NCI-H2227 treated with DMSO at 0.1 percent for 48 hours (cell line): ENCODE measurements around the gene SLC7A7.
"Not testable (repeated sequence)": the region's sequence is repeated elsewhere in the genome, so short reads cannot be mapped to it uniquely, and the experiment has no call there.

ENCODE experiments used
- DNase-seq: peaks from one replicate; lab custom pipeline; 2025; lab: John Stamatoyannopoulos, UW

The SLC7A7 gene

GRCh38 chr14:22814941-22815713 lies at the start of gene SLC7A7:
SLC7A7 (minus strand) TSS chr14:22815435; CDS start chr14:22813398, 2,037 bp downstream.
- DNase-seq: peak; percentile 53

- DNase-seq: no peak
Observed at GRCh38 chr14:22864979-22865378, 49.7 kb upstream of the SLC7A7 start.

DNA sequence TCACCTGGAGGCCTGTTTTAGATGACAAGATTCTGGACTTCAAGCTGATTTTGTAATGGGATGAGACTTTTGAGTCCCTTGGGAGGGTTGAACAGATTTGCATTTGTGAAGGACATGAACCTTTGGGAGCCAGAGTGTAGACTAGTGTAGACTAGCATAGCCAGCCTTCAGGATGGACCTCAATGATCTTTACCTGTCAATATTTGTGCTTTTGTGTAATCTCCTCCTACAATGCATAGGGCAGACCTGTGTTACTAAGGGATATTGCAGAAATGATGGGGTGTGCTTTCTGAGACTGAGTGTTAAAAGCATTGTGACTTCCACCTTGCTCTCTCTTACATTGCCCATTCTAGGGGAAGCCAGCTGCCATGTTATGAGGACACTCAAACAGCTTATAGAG lies 46.4 kb upstream of the SLC7A7 start:
- DNase-seq: no peak

- not testable (repeated sequence) for DNase-seq
Observed at GRCh38 chr14:22860377-22860776, 45.1 kb upstream of the SLC7A7 start.

DNA sequence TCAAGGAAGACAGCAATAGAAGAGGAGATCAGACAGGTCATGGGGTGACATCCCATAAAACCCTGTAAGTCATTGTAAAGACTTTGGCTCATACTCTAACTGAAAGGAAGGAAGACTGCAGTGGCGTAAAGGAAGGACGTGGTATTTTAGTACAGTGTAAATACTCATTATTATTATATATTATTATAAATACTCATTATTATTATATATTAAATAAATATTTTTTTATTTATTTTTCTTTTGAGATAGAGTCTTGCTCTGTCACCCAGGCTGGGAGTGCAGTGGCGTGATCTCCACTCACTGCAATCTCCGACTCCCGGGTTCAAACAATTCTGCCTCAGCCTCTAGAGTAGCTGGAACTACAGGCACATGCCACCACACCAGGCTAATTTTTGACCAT lies 41.2 kb upstream of the SLC7A7 start:
- no peak for DNase-seq

GRCh38 chr14:22854963-22855724 lies 39.9 kb upstream of the SLC7A7 start:
- no peak for DNase-seq

GRCh38 chr14:22854296-22854695 lies 39.1 kb upstream of the SLC7A7 start:
- DNase-seq: not testable (repeated sequence)

- peak; percentile 50 for DNase-seq
Observed at GRCh38 chr14:22852940-22853767, 37.9 kb upstream of the SLC7A7 start.

DNA sequence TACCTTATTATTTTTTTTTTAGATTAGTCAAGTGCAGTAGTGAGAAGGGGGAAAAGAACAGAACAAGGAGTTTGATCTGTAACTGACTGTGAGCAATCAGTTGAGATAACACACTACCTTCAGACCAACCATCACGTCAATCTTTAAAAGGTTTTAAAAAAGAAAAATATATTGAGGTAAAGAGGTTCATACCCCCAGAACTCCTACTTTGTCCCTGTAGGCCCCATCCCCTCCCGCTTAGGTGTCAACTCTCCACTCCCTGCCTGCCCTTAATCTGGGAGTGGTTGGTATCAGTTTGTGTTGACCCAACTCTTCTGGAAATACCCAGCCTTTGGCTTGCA lies 37.3 kb upstream of the SLC7A7 start:
- DNase-seq: no peak

DNA sequence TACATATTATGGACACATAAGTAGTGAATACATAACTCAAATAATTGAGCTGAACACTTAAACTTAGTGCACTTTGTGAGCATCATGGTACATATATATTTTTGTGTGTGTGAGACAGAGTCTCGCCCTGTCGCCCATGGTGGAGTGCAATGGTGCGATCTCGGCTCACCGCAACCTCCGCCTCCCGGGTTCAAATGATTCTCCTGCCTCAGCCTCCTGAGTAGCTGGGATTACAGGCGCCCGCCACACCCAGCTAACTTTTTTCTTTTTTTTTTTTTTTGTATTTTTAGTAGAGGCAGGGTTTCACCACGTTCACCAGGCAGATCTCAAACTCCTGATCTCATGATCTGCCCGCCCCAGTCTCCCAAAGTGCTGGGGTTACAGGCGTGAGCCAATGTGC lies 36.9 kb upstream of the SLC7A7 start:
- not testable (repeated sequence) for DNase-seq

GRCh38 chr14:22850944-22851764 lies 35.9 kb upstream of the SLC7A7 start:
- no peak for DNase-seq

GRCh38 chr14:22849212-22849819 lies 34.1 kb upstream of the SLC7A7 start:
- no peak for DNase-seq

DNA sequence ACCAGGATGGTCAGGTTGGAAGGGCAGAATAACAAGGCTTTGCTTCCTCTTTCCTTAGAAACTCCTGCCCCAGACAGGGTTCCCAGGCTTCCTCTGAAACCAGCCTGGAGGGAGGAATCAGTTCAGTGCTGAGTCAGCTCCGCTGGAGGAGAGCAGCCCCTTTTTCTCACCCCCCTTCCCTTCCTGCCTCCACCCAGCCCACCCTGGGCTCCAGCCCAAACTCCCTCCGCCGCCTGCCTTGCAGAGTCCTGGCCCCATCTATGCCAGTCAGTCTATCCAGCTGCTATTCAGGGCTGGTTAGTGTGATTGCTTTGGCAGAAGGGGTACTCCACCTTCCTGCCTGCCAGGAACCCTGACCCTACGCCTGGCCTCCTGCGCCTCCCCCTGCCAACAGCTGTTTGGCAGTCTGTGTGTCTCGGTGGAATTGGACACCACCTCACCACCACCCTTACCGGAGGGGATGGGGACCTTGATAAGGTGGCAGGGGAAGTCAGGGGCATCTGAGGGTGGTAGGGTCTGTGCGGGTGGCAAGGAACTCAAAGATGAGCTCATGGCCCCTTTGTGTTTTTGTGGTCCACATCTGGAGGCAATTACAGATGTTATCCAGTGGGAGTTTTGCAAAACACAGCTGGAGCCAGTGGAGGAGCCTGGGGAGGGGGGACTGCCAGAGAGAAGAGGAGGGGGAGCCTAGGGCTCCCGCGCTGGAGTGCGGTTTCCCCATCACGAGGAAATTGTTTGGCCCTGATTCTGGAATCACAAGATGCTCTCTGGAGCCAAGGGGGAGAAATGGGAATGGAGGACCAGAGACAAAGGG lies 33.3 kb upstream of the SLC7A7 start:
- no peak for DNase-seq

GRCh38 chr14:22847661-22848341 lies 32.6 kb upstream of the SLC7A7 start:
- no peak for DNase-seq

DNA sequence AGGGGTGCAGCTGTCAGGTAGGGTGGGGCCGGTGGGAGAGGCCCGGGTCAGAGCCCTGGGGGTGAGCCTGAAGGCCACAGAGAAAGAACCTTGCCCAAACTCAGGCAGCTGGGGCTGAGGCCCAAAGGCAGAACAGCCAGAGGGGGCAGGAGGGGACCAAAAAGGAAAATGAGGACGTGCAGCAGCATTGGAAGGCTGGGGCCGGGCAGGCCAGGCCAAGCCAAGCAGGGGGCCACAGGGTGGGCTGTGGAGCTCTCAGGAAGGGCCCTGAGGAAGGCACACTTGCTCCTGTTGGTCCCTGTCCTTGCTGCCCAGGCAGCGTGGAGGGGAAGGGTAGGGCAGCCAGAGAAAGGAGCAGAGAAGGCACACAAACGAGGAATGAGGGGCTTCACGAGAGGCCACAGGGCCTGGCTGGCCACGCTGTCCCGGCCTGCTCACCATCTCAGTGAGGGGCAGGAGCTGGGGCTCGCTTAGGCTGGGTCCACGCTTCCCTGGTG lies 31.6 kb upstream of the SLC7A7 start:
- DNase-seq: no peak

DNA sequence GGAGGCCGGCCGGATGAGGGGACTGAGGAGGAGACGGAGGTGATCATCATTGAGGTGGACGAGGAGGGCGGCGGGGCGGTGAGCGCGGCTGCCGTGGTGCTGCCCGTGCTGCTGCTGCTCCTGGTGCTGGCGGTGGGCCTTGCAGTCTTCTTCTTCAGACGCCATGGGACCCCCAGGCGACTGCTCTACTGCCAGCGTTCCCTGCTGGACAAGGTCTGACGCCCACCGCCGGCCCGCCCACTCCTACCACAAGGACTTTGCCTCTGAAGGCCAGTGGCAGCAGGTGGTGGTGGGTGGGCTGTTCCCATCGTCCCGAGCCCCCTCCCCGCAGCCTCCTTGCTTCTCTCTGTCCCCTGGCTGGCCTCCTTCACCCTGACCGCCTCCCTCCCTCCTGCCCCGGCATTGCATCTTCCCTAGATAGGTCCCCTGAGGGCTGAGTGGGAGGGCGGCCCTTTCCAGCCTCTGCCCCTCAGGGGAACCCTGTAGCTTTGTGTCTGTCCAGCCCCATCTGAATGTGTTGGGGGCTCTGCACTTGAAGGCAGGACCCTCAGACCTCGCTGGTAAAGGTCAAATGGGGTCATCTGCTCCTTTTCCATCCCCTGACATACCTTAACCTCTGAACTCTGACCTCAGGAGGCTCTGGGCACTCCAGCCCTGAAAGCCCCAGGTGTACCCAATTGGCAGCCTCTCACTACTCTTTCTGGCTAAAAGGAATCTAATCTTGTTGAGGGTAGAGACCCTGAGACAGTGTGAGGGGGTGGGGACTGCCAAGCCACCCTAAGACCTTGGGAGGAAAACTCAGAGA lies 30.8 kb upstream of the SLC7A7 start:
- no peak for DNase-seq

- no peak for DNase-seq
Observed at GRCh38 chr14:22845103-22845394, 29.8 kb upstream of the SLC7A7 start.

DNA sequence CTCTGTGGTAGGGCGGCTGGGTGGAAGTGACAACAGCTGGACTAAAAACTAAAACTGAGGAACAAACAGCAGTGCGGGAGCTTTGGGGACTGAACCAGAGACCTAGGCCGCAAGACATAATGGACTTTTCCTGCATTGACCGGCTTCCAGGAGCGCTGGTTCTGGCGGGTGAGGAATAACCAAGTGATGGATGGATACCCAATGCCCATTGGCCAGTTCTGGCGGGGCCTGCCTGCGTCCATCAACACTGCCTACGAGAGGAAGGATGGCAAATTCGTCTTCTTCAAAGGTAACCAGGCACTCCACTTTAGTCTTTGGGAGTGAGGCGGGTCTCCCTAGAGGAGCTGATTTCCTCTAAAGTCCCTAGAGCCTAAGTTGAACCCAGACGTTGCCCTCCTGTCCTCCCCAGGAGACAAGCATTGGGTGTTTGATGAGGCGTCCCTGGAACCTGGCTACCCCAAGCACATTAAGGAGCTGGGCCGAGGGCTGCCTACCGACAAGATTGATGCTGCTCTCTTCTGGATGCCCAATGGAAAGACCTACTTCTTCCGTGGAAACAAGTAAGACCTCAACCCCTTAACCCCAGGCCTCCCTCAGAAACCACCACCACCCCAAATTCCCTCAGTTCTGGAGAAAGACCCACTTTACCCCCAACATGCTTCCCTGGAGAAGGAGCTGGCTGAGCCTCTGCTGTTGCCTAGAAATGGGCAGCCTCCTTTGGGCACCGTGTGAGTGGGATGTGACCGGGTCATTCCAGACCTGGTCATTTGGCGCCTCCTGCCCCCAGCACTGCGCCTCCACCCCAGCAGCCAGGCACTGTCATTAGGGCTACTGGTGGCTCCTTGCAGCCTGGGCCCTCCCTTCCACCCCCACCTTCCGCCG lies 29.2 kb upstream of the SLC7A7 start:
- DNase-seq: no peak
